Stimulated activated CD4-positive, alpha-beta T cell treated with anti-CD3 and anti-CD28 coated beads, Interleukin-1b, Interleukin-23, amount 100 ng/mL, for 48 hours (primary cell): ENCODE measurements around the gene ARMCX6.
A peak's percentile ranks its signal among the peaks of the same experiment; 100 is the strongest.
"Not testable (repeated sequence)": the region's sequence is repeated elsewhere in the genome, so short reads cannot be mapped to it uniquely, and the experiment has no call there.

ENCODE experiments used
- DNase-seq: peaks from one replicate; pipeline ENCODE4 v3.0.0-alpha.2; 2020

Gene ARMCX6

DNA sequence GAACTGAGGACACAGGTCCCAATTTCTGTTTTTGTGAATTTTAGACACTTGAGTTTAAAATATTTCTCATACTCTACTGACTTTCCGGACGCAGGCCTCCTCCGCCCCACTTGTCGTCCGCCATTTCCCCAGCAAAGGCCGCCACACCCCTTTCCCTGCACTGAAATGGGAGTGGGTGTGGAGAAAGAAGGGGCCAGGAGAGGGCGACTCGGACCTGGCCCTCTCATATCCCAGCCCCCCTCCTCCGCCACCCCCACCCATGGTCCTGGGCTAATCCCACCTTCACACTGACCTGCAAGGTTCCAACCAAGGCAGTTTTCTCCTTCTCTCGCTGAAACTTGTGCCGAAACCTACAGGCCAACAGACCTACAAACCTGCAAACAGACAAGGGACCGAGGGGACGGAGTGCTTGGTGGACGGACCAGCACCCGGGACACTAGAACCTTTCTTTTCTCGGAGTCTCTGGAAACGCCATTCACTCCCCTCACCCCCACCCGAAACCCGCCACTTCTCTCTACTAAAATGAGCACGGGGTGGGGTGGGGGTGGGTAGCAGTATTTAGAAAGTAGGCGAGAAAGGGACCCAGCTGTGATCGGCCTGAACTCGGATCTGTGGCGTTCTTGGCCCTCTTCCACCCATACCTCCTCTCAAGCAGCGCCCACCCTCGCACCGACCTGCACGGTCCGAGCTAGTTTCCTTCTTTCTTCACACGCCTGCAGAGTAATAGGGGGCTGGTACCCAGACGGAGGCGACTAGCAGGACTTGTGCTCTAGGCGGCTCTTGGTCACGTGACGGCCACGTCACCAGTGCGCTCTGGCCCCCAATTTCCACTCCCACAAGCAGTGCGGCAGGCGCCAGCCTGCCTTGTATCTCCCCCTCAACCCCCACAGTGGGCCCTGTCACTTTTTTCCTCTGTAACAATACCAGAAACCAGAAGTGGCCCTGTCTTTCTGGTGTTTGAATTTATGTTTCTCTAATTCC is at the start of gene ARMCX6:
Gene ARMCX6 (minus strand): TSS at position 790 of the 981 bp plus-strand sequence. CDS start 1,380 bp downstream, outside the sequence.
- DNase-seq, result peak; percentile 71

DNA sequence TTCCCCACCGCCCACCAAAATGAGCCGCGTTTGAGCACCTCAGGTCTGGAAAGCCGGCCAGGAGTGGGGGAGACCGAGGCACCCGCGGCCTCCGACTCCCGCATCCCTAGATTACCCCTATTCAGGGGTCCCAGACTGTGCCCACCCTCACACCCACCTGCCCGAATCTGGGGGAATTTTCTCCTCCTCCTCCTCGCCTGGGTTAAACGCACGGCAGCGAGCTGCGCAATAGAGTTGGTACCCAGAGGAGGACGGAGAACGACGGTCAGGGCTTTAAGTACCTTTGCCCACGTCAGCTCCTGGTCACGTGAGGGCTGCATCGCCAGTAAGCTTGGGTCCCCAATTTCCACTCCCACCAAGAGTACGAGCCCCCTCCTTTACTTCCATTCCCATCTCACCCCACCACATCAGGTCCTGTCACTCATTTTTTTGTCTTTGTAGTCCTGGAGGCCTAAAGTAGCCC is 41.8 kb upstream of the ARMCX6 start, which contains the start of gene ARMCX2:
Gene ARMCX2 (minus strand): TSS at position 250 of the 463 bp plus-strand sequence. CDS start 2,262 bp downstream, outside the sequence.
- DNase-seq, result no peak

DNA sequence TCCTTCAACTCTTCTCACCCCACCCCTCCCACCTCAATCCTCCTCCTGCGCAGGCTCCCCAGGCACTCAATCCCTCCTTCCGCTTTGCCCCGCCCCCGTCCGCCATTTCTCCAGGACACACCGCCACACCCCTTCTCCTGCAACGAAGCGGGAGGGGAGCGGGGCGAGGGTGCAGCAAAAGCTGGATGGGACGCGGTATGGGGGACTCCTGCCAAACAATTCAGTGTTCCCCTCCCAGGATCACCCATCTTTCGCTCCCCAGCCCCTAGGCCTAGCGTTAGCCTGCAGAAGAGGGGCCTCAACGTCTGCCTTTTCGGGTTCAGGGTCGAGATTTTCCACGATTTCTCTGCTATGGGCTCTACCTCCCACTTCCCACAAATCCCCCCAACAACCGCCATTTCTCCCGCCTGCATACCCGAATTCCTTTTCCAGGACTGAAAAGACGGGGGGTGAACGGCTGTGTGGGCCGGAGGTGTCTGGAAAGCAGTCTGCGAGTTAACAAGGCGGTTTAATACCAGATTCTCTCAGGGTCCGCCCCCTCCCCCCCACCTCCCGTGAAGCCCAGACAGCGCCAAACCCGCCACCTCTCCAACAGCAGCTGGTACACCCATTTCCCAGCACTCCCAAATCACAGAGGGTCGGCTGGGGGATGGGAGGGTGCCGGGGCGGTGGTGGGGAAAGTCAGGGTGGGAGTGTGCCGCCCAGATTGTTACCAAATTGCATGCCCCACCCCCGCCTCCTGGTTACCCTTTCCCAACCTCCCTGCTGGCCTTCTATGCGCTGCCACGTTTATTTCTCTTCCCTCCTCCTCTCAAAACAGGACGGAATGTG is 41.1 kb upstream of the ARMCX6 start:
- peak; percentile 66 for DNase-seq

DNA sequence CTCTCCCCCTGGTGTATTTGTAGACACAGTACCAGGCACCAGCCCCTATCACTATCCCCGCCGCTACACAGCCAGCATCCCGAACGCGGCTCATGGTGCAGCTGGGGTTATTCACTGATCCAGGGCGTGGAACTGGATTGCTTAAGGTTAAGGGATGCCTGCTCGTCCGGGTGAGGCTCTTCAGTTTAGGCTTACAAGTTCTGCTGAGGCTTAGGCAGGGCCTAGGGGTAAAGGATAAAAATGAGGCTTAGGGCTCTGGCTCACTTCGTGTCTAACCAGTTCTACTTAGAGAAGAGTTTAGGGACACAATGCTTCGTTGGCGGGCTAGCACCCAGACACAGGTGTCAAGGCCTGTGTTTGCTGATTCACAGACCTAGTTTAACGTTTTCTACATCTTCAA is 39.7 kb upstream of the ARMCX6 start:
- no peak for DNase-seq

DNA sequence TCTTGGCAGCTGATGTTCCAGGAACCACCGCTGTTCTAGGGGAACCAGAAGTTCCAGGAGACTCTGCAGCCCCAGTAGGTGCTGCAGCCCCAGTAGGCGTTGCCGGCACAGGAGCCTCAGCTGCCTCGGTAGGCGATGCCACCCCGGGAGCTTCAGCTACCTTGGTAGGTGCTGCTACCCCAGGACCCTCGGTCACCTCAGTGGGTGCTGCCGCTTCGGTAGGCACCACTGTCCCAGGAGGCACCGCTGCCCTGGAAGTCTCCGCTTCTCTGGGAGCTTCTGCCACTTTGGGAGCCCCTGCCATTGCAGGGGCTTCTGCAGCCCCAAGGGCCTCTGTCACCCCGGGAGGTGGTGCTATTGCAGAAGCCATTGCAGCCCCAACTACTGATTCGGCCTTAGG is 39.0 kb upstream of the ARMCX6 start:
- DNase-seq, result no peak

DNA sequence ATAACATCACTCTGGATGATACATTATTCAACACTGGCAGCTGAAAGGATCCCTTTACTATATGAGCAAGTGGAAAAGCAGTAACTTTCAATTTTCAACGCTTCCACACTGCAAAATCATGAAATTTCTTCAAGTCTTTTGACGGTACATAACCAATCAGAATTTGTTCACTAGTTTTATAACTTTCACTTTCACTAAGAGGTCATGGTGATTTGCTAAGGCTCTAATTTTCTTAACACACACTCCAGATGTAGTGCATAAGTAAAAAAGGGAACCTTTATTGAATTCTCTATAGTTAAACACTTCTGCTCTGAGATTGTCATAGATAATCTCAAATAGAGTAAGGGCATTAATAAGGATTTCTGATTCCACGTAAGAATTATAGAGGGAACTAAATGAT is 37.7 kb upstream of the ARMCX6 start:
- DNase-seq, result no peak

DNA sequence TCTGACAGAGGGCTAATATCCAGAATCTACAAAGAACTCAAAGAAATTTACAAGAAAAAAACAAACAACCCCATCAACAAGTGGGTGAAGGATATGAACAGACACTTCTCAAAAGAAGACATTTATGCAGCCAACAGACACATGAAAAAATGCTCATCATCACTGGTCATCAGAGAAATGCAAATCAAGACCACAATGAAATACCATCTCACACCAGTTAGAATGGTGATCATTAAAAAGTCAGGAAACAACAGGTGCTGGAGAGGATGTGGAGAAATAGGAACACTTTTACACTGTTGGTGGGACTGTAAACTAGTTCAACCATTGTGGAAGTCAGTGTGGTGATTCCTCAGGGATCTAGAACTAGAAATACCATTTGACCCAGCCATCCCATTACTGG is 29.9 kb upstream of the ARMCX6 start:
- DNase-seq, result not testable (repeated sequence)

DNA sequence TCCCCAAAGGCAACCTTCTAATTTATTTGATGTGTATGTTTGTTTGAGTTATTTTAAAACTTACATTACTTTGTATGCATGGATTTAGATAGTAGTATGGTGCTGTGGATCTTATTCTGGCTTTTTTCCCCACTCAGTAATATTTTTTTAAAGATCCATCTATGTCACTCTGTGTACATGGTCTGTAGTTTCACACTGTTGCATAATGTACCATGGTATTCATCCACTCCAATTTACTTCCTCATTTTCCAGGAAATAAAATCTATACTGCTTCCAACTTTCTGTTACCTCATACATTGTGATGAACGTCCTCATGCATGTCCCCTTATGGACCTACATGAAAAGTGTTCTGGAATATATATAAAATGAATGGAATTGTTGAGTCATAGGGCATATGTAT is 24.3 kb upstream of the ARMCX6 start:
- DNase-seq, result no peak

DNA sequence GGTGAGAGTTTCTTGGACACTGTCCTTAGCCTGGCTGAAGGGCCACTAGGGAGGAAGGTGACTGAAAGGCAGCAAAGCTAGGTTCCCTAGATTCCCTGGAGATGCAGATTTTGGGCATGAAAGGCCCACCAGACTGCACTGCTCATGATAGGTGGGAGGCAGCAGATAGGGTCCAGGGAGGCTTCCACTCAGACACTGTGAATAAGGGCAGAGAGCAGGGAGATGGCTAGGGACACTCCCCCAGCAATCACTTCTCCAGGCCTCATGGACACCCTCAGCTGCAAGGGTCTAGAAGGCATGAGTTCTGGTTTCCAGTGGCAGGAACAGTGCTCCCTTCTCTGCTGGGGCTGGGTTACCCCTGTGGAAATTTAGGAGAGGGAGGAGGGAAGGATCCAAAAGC is 21.8 kb upstream of the ARMCX6 start:
- no peak for DNase-seq

DNA sequence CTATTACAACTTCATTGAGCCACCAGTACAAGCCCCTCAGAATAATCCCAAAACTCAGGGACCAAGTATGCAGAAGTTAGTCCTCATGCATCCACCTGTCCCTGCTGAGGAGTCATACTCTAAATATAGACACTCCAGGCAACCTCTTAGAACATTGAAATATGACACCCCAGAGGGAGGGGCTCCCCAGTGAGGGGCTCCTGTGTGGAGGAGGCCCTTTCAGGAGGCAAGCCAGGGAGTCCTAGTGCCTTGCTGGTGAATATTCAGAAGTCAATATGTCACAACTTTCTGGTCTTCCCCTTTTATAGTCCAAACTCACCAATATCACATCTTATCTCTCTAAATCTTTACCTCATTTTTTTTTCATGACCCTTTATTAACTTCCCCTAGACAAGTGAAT is 1.6 kb upstream of the ARMCX6 start:
- DNase-seq, result no peak

DNA sequence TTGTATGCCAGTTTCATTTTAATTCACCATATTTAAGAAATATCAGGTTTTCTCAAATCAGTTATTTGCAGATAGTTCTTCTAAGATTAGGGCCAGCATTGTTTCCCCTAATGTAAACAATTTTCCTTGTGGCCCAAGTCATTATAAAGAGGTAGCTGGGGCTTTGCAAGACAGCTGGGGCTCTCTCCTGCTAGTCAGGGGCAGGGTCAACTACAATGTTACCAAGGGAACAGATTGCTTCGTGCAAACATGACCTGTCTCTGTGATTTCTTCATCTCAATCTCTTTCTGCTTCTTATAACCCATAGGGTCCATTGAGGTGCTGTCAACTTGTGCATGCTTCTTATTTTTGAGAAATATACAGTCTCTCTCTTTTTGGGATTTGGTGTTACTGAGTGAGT is 12.1 kb downstream of the ARMCX6 start:
- no peak for DNase-seq

DNA sequence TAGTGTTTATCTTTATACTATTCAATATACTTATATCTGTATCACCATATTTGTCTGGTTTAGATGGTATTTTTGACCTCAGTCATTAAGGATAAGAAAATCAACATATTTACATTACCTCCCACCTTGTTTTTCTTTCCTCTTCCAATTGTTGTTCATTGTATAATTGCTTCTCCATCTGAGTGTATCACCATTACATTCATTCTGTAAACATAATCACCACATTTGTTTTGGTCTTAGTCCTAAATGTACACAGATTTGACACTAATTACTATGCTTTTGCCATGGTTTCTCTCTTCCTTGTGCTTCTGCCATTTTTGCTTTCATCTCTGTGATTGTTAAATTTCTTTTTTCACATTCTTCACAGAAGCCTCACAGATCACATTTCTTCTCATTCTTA is 12.7 kb downstream of the ARMCX6 start:
- DNase-seq, result no peak

DNA sequence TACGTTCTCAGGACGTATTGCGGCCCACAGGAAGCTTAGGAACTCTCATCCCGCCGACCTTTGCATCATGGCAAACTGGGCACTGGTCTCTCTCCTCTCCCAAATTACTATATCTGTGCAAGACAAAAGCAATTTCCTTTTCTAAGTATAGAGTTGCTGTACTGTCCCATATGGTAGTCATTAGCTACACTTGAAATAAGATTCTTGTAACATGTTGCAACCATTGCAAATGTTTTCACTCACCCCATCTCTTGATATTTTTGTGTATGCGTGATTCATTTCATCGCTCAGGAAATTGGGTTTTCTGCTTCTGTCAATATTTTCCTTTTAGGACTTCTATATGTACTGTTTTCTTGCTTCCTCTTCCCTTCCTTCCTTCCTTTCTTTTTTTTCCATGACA is 15.7 kb downstream of the ARMCX6 start:
- DNase-seq, result no peak

DNA sequence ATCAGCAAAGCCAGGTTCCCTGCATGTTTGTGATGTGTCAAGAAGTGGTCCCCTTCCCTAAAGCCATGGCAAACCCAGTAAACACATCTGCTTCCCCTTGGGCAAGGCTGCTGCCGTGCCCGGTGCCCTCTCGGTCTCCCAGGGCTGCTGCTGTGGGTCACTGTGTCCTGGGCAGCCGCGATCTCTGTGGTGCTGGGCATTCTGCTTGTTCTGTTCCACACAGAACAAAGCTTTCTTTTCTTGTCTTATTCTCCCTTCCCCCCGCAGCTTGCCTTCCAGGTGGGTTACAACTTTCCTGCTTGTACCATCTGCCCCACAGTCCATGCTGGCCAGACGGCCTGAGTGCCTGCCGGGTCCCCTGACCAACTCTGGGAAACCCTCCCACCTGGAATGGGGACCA is 18.2 kb downstream of the ARMCX6 start:
- DNase-seq, result not testable (repeated sequence)

DNA sequence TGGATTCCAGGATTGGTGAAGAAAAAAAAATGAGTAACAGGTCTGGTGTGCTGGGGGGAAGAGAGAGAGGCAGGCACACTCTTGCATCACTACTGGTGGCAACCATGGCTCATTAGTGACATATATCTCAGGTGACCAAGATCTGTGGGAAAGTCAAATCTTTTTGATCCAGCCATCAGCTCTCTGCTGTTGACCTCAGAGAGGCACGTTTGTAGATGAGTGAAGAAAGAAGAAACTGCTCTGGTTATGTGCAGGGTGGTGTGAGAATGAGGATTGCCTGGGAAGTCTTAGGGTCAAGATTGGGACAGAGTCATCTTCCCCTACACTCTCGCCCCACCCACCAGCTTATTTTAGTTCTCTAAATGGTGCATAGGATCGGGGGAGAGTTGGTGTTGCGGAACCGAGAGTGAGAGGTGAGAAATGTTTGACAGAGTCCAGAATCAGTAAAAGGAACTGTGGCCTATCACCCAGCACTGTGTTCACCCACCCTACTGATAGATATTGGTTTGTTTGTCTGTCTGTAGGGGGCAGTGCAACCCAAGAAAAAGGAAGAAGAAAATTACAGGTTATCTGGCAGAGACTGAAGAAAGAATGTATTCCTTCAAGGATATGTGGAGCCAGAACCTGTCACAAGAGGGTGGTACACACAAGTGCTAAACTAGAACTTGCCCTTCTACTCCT is 21.9 kb downstream of the ARMCX6 start:
- DNase-seq, result no peak
